ENCODE data around the gene DEPP1. TPM values are rescaled to one million over a fixed set of nuclear protein-coding genes. Genes with fewer than 3 reads are reported as not detected.

The DEPP1 gene
- total and polyA plus RNA-seq, 10 of the 15 experiments (the other 5 are each of a cell fraction or from before 2014, with no cell fraction given): 1.7 to 12.1 (median 7.3) TPM

DNA sequence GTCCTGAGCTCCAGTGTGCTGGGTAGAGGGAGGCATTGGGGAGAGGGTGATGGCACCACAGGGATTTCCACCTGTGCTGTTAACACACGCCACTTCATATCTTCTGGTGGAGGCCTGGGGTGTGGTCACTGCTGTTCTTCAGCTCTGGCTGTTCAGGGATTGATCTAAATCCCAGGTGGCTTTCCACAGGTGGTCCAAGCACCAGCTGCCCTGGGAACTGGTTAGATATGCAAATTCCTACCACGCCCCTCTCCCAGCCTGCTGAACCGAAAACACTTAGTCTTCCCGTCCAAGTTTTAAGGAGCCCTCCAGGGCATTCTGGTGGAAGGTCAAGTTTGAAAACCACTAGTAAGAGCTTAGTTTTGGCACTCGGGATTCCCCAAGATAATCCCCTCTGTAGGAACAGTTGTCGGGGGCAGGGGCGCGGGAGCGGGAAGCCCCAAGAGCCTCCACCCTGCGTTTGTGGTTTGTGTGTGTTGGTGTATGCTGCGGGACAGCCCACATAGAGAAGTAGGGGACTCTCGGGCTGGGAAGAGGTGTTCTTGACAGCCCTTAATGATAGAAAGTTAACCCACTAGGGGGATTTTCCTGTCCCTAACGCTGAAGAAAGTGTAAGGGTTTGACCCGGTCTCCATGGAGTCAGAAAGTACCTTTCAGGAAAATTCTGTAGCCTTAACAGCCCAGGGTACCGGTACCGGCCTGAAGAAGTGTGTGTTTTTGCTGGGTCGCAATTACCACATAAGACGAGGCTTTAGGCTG is 5.1 kb downstream of the DEPP1 start (continued):
- TF ChIP-seq CBX5 (IDR thresholded peaks at IDR 0.05; ENCODE audit: low read depth) (no peak), HDAC2 (IDR thresholded peaks at IDR 0.05) (no peak), ZNF24 (IDR thresholded peaks at IDR 0.05) (no peak), EED (IDR thresholded peaks at IDR 0.05; ENCODE audit: low read depth) (peak; percentile 82), NFIC (IDR thresholded peaks at IDR 0.05; ENCODE audit: low read depth, low read length) (peak; percentile 75; the same call in 1 of the 2 replicates), SMAD1 (IDR thresholded peaks at IDR 0.05; ENCODE audit: low read depth, partially characterized antibody) (no peak), RUNX3 (IDR thresholded peaks at IDR 0.05; ENCODE audit: low read length) (peak; percentile 92), FOXM1 (IDR thresholded peaks at IDR 0.05; ENCODE audit: low read depth, low read length) (0 out of 2 replicates have a peak, but pooled peaks have one; percentile 48), RAD21 (IDR thresholded peaks at IDR 0.05; ENCODE audit: insufficient read depth, low read depth, low read length) (no peak), STAT3 (IDR thresholded peaks at IDR 0.05; ENCODE audit: low read depth, low read length) (no peak), ATF7 (IDR thresholded peaks at IDR 0.05; ENCODE audit: low read depth) (no peak), FOS (IDR thresholded peaks at IDR 0.05; ENCODE audit: borderline replicate concordance, extremely low read depth, insufficient read length) (no peak), SMARCA5 (IDR thresholded peaks at IDR 0.05) (peak; percentile 57; the same call in 1 of the 2 replicates), HDAC6 (IDR thresholded peaks at IDR 0.05; ENCODE audit: unreplicated experiment) (no peak), WRNIP1 (IDR thresholded peaks at IDR 0.05; ENCODE audit: borderline replicate concordance, low read depth, low read length) (no peak)
- TF ChIP-seq, protein P1, sequence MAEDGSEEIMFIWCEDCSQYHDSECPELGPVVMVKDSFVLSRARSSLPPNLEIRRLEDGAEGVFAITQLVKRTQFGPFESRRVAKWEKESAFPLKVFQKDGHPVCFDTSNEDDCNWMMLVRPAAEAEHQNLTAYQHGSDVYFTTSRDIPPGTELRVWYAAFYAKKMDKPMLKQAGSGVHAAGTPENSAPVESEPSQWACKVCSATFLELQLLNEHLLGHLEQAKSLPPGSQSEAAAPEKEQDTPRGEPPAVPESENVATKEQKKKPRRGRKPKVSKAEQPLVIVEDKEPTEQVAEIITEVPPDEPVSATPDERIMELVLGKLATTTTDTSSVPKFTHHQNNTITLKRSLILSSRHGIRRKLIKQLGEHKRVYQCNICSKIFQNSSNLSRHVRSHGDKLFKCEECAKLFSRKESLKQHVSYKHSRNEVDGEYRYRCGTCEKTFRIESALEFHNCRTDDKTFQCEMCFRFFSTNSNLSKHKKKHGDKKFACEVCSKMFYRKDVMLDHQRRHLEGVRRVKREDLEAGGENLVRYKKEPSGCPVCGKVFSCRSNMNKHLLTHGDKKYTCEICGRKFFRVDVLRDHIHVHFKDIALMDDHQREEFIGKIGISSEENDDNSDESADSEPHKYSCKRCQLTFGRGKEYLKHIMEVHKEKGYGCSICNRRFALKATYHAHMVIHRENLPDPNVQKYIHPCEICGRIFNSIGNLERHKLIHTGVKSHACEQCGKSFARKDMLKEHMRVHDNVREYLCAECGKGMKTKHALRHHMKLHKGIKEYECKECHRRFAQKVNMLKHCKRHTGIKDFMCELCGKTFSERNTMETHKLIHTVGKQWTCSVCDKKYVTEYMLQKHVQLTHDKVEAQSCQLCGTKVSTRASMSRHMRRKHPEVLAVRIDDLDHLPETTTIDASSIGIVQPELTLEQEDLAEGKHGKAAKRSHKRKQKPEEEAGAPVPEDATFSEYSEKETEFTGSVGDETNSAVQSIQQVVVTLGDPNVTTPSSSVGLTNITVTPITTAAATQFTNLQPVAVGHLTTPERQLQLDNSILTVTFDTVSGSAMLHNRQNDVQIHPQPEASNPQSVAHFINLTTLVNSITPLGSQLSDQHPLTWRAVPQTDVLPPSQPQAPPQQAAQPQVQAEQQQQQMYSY (CRISPR knock-in tag; IDR thresholded peaks at IDR 0.05): no peak
- TF ChIP-seq, protein P2, sequence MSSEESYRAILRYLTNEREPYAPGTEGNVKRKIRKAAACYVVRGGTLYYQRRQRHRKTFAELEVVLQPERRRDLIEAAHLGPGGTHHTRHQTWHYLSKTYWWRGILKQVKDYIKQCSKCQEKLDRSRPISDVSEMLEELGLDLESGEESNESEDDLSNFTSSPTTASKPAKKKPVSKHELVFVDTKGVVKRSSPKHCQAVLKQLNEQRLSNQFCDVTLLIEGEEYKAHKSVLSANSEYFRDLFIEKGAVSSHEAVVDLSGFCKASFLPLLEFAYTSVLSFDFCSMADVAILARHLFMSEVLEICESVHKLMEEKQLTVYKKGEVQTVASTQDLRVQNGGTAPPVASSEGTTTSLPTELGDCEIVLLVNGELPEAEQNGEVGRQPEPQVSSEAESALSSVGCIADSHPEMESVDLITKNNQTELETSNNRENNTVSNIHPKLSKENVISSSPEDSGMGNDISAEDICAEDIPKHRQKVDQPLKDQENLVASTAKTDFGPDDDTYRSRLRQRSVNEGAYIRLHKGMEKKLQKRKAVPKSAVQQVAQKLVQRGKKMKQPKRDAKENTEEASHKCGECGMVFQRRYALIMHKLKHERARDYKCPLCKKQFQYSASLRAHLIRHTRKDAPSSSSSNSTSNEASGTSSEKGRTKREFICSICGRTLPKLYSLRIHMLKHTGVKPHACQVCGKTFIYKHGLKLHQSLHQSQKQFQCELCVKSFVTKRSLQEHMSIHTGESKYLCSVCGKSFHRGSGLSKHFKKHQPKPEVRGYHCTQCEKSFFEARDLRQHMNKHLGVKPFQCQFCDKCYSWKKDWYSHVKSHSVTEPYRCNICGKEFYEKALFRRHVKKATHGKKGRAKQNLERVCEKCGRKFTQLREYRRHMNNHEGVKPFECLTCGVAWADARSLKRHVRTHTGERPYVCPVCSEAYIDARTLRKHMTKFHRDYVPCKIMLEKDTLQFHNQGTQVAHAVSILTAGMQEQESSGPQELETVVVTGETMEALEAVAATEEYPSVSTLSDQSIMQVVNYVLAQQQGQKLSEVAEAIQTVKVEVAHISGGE (CRISPR knock-in tag; IDR thresholded peaks at IDR 0.05): no peak
- TF ChIP-seq, protein P3, sequence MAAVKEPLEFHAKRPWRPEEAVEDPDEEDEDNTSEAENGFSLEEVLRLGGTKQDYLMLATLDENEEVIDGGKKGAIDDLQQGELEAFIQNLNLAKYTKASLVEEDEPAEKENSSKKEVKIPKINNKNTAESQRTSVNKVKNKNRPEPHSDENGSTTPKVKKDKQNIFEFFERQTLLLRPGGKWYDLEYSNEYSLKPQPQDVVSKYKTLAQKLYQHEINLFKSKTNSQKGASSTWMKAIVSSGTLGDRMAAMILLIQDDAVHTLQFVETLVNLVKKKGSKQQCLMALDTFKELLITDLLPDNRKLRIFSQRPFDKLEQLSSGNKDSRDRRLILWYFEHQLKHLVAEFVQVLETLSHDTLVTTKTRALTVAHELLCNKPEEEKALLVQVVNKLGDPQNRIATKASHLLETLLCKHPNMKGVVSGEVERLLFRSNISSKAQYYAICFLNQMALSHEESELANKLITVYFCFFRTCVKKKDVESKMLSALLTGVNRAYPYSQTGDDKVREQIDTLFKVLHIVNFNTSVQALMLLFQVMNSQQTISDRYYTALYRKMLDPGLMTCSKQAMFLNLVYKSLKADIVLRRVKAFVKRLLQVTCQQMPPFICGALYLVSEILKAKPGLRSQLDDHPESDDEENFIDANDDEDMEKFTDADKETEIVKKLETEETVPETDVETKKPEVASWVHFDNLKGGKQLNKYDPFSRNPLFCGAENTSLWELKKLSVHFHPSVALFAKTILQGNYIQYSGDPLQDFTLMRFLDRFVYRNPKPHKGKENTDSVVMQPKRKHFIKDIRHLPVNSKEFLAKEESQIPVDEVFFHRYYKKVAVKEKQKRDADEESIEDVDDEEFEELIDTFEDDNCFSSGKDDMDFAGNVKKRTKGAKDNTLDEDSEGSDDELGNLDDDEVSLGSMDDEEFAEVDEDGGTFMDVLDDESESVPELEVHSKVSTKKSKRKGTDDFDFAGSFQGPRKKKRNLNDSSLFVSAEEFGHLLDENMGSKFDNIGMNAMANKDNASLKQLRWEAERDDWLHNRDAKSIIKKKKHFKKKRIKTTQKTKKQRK (IDR thresholded peaks at IDR 0.05; ENCODE audit: low read depth, low read length): no peak
- TF ChIP-seq, protein P4, sequence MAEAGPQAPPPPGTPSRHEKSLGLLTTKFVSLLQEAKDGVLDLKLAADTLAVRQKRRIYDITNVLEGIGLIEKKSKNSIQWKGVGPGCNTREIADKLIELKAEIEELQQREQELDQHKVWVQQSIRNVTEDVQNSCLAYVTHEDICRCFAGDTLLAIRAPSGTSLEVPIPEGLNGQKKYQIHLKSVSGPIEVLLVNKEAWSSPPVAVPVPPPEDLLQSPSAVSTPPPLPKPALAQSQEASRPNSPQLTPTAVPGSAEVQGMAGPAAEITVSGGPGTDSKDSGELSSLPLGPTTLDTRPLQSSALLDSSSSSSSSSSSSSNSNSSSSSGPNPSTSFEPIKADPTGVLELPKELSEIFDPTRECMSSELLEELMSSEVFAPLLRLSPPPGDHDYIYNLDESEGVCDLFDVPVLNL (IDR thresholded peaks at IDR 0.05; ENCODE audit: low read depth, low read length): no peak
